ENCODE data around the gene FXYD1. TPM values are rescaled to one million over a fixed set of nuclear protein-coding genes. Genes with fewer than 3 reads are reported as not detected.
A peak's percentile ranks its signal among the peaks of the same experiment; 100 is the strongest.

FXYD1 gene
- total RNA-seq, 4 donors from 2014 or later = 42.8 to 140 (median 52.7) TPM

DNA sequence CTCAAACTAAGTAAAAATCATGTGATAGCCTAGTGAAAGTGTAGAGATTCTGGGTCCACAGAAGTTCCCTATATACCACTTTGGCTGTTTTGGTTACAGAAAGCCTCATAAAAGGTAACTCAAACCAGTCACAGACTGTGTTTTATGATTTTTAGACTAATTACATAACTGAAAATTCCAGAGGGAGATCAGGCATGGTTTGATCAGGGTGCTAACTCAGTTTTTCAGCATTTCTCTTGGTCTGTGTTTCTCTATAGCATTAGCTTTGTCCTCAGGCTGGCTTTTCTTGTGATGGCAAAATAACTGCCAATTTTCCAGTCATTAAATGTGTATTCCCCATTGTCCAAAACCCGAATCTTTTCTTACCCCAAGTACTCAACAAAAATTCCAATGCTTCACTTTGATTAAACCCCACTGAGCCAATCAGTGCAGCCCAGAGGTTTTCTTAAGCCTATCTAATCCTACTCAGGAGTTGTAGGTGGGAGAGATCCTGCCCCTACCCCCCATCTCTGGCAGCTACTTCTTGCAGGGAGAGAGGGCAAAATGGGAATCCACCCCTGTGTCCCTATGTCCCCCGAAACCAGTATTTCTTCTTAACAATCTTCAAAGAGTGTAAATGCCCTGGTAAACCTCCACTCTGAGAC is 31.6 kb upstream of the FXYD1 start:
- 82% methylated on average over 1 of the region's 2 CpGs; no CpG with 5 or more reads in 1 of the 2 donors for WGBS, 2 donors (ENCODE audit: low coverage in 1 of 2)
- no peaks in the 10 kb centered on the region for H3K4me1 ChIP-seq
- no peaks in the 10 kb centered on the region for H3K36me3 ChIP-seq
- H3K9me3 ChIP-seq = no peaks in the 10 kb centered on the region
- H3K27me3 ChIP-seq = peaks cover 25% of the 10 kb centered on the region
- no peak overlapping the region for H3K4me3 ChIP-seq
- H3K27ac ChIP-seq = peak overlapping the region in 3 of 4 donors; percentile 28 to 56 (median 39)
- TF ChIP-seq EP300 (IDR thresholded peaks at IDR 0.05) = no peak
- ATAC-seq = no peak

DNA sequence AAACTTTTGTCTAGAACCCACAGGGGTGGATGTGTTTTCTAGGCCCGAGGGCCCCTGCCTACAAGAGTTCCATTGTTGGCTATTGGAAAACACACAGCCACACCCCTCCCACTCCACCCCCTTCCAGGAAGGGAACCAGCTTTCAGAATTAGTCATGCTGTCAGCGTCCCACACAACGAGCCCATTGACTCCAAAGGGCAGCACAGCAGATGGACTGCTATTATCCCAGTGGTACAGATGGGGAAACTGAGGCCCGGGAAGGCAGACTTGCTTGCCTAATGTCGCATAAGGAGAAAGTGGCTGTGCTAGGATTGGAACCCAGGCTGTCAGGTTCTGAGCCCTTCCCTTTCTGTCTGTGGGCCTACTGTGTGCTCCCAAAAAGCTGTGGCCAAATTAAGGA is 31.1 kb upstream of the FXYD1 start:
- peak; percentile 39 for ATAC-seq
- peaks cover 30% of the 10 kb centered on the region for H3K27me3 ChIP-seq
- no peaks in the 10 kb centered on the region for H3K9me3 ChIP-seq
- no peaks in the 10 kb centered on the region for H3K4me1 ChIP-seq
- H3K27ac ChIP-seq = peak overlapping the region in 3 of 4 donors; percentile 53 to 66 (median 58)
- H3K4me3 ChIP-seq = no peak overlapping the region
- no peaks in the 10 kb centered on the region for H3K36me3 ChIP-seq
- TF ChIP-seq POLR2A (IDR thresholded peaks at IDR 0.05) (no peak), POLR2AphosphoS5 (IDR thresholded peaks at IDR 0.05) (peak; percentile 33)
- WGBS, 2 donors (ENCODE audit: low coverage in 1 of 2) = 20% methylated on average over 1 of the region's 5 CpGs; no CpG with 5 or more reads in 1 of the 2 donors

DNA sequence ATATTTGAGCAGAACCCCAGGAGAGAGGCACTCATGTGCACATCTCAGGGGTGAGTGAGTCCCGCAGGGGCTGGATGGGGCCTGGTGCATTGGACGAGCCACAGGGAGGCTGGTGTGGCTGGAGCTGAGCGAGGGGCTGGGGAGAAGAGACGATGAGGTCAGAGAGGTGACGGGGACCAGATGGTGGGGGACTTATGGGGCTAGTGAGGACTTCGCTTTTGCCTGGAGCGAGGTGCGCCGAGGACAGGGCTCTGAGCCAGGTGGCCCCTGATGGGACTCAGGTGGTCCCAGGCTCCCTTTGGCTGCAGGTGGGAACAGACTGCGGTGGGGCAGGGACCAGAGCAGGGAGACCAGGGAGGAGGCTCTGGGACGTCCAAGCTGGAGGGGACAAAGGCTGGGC is 29.9 kb upstream of the FXYD1 start:
- no peaks in the 10 kb centered on the region for H3K9me3 ChIP-seq
- no peak overlapping the region for H3K4me3 ChIP-seq
- peaks cover 30% of the 10 kb centered on the region for H3K27me3 ChIP-seq
- TF ChIP-seq, protein P1, sequence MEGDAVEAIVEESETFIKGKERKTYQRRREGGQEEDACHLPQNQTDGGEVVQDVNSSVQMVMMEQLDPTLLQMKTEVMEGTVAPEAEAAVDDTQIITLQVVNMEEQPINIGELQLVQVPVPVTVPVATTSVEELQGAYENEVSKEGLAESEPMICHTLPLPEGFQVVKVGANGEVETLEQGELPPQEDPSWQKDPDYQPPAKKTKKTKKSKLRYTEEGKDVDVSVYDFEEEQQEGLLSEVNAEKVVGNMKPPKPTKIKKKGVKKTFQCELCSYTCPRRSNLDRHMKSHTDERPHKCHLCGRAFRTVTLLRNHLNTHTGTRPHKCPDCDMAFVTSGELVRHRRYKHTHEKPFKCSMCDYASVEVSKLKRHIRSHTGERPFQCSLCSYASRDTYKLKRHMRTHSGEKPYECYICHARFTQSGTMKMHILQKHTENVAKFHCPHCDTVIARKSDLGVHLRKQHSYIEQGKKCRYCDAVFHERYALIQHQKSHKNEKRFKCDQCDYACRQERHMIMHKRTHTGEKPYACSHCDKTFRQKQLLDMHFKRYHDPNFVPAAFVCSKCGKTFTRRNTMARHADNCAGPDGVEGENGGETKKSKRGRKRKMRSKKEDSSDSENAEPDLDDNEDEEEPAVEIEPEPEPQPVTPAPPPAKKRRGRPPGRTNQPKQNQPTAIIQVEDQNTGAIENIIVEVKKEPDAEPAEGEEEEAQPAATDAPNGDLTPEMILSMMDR (IDR thresholded peaks at IDR 0.05) = no peak
- no peak for TF ChIP-seq POLR2A (IDR thresholded peaks at IDR 0.05)
- no peak for TF ChIP-seq POLR2AphosphoS5 (IDR thresholded peaks at IDR 0.05)
- TF ChIP-seq EP300 (IDR thresholded peaks at IDR 0.05) = no peak
- peak overlapping the region in 3 of 4 donors; percentile 29 to 66 (median 58) for H3K27ac ChIP-seq
- no peak for ATAC-seq
- no peaks in the 10 kb centered on the region for H3K4me1 ChIP-seq
- no peaks in the 10 kb centered on the region for H3K36me3 ChIP-seq
- WGBS, 2 donors (ENCODE audit: low coverage in 1 of 2) = 60 to 77% methylated on average over 1 to 9 of the region's 11 CpGs

DNA sequence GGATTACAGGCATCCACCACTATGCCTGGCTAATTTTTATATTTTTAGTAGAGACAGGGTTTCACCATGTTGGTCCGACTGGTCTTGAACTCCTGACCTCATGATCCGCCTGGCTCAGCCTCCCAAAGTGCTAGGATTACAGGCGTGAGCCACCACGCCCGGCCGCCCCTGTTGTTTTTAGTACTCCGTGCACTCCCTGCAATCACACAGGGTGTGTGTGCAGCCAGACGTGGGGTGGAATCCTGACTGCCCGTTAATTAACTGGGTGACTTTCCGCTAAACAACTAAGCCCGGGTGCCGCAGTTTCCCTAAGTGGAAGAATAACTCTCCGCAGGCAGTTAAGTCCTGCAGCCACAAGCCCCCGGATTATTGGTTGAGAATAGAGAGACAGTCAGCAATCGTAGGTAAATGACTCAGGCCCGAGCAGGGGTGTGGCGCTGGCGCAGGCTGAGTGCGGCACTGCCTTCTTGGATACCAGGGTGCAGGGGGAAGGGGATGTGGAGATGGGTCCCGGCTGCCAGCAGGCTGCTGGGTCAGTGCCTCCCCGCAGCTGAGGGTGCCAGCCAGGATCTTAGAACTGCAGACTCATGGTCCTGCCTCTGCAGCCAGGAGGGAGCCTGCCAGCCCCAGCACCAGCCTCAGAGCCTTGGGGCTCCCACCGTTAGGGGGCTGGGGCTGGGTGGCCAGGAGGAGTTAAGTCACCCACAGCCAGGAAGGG is 29.1 kb upstream of the FXYD1 start:
- Histone ChIP-seq H3K9me3 (no peaks in the 10 kb centered on the region), H3K27ac (peak overlapping the region in 3 of 4 donors; percentile 29 to 66 (median 58)), H3K4me3 (no peak overlapping the region), H3K36me3 (no peaks in the 10 kb centered on the region), H3K4me1 (peaks cover 0 to 4% (median 0%) of the 10 kb centered on the region in 3 donors), H3K27me3 (peaks cover 30% of the 10 kb centered on the region)
- ATAC-seq = no peak
- WGBS, 2 donors (ENCODE audit: low coverage in 1 of 2) = 59% methylated on average over 7 of the region's 22 CpGs; no CpG with 5 or more reads in 1 of the 2 donors
- no peak for TF ChIP-seq POLR2AphosphoS5 (IDR thresholded peaks at IDR 0.05)
- TF ChIP-seq POLR2A (IDR thresholded peaks at IDR 0.05) = no peak
- TF ChIP-seq EP300 (IDR thresholded peaks at IDR 0.05) = no peak
- TF ChIP-seq, protein P1 (IDR thresholded peaks at IDR 0.05) = no peak

DNA sequence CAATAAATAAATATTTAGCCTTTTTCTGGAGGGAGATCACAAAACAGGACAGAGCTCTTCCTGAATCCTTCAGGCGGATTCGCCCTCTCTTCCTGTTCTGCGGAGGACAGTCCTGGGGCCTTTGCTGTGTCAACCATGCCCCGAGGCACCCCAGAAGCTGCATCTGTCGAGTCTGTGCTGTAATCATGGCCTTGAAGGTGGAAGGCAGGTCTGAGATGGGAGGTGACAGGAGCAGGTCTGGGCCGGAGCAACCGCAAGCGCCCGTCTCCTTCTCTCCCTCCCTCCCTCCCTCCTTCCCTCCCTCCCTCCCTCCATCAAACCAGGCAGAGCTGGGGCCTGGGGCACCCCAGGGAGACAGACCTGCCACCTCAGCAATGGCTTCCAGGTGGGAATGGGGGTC is 27.6 kb upstream of the FXYD1 start:
- 42% methylated on average over 5 of the region's 9 CpGs; no CpG with 5 or more reads in 1 of the 2 donors for WGBS, 2 donors (ENCODE audit: low coverage in 1 of 2)
- Histone ChIP-seq H3K4me3 (no peak overlapping the region), H3K4me1 (peaks cover 0 to 13% (median 0%) of the 10 kb centered on the region in 3 donors), H3K27ac (peak overlapping the region in 1 of 4 donors; percentile 44), H3K9me3 (no peaks in the 10 kb centered on the region), H3K36me3 (no peaks in the 10 kb centered on the region), H3K27me3 (peaks cover 38% of the 10 kb centered on the region)
- no peak for TF ChIP-seq POLR2AphosphoS5 (IDR thresholded peaks at IDR 0.05)
- TF ChIP-seq POLR2A (IDR thresholded peaks at IDR 0.05) = no peak
- TF ChIP-seq EP300 (IDR thresholded peaks at IDR 0.05) = no peak
- TF ChIP-seq, protein P1 (IDR thresholded peaks at IDR 0.05) = no peak
- no peak for ATAC-seq
